Kidney (tissue), 14 donors: ENCODE results near the gene DDX24. TPM values are rescaled to one million over a fixed set of nuclear protein-coding genes. Genes with fewer than 3 reads are reported as not detected.

Experiments used
- DNase-seq, 5 donors: peaks; one replicate each; pipeline ENCODE4 v3.0.0-alpha.2; 2013 to 2020
- FAIRE-seq: peaks from 2 replicates; lab custom pipeline; 2012; peaks lifted over from hg19 to GRCh38; lab: Jason Lieb, UNC
- H3K27ac ChIP-seq, 2 donors: one replicate each; pipeline ENCODE4 v1.7.0; 2013; ENCODE audit warnings: low read depth in 2 of 2, low read length in 2 of 2, inconsistent platforms in 1 of 2
- H3K27me3 ChIP-seq: one replicate; pipeline ENCODE4 v1.7.1; 2013; ENCODE audit warnings: low read length, inconsistent platforms; ENCODE audit not compliant: control insufficient read depth, insufficient read depth
- H3K36me3 ChIP-seq, 3 donors: one replicate each; pipeline versions ENCODE4 v1.7.0 to v1.7.1; 2013; ENCODE audit warnings: low read length in 3 of 3, control low read depth in 1 of 3, inconsistent platforms in 1 of 3; ENCODE audit not compliant: insufficient read depth in 3 of 3, control insufficient read depth in 2 of 3
- H3K4me1 ChIP-seq, 3 donors: one replicate each; pipeline versions ENCODE4 v1.7.0 to v1.7.1; 2013; ENCODE audit warnings: low read length in 3 of 3, inconsistent platforms in 1 of 3, low read depth in 1 of 3; ENCODE audit not compliant: control insufficient read depth in 2 of 3, insufficient read depth in 2 of 3
- H3K4me3 ChIP-seq, 3 donors: one replicate each; pipeline versions ENCODE4 v1.7.0 to v1.8.1; 2013; ENCODE audit warnings: low read length in 3 of 3, control low read depth in 1 of 3, inconsistent platforms in 1 of 3
- H3K9ac ChIP-seq, 3 donors: one replicate each; pipeline versions ENCODE4 v1.7.0 to v1.7.1; 2013; ENCODE audit warnings: low read length in 3 of 3, control low read depth in 1 of 3, inconsistent platforms in 1 of 3
- H3K9me3 ChIP-seq, 3 donors: one replicate each; pipeline versions ENCODE4 v1.7.0 to v1.7.1; 2013; ENCODE audit warnings: low read length in 3 of 3, control low read depth in 1 of 3, inconsistent platforms in 1 of 3; ENCODE audit not compliant: control insufficient read depth in 2 of 3, insufficient read depth in 1 of 3
- intact Hi-C: fragments of 100-400 bp; cut with DNase I; formaldehyde crosslinking; loops from one replicate; pipeline ENCODE4 v1.11.1; 2022
- polyA plus RNA-seq: library from polyadenylated mRNA; stranded (reverse); fragments of 350-450 nt; fragmentation: Illumina TruSeq; extraction: RNeasy Lipid Tissue Mini Kit (QIAGEN cat#74804); gene quantifications from one replicate; pipeline ENCODE4 v1.2.3, GENCODE V29; 2014; ENCODE audit warnings: low read depth, low replicate concordance; ENCODE audit not compliant: insufficient read depth
- total RNA-seq: library from RNA; stranded (reverse); fragmentation: NEBNext Ultra II Directional; extraction: Animal tissue kit (Norgen Biotek cat#: 25700); gene quantifications from one replicate; pipeline ENCODE4 v1.2.1, GENCODE V29; 2021
- TF ChIP-seq, protein P1 (sequence below): IDR thresholded peaks from 3 replicates; pipeline ENCODE4 v1.5.1; 2012; ENCODE audit warnings: mild to moderate bottlenecking, moderate library complexity, borderline replicate concordance; ENCODE audit not compliant: insufficient read depth; ENCODE audit errors: extremely low read depth
- donor health status: control.
- donor health status: control.
- donor health status: control.
- donor health status: control.
- donor health status: control.
- donor health status: DM: yes; HTN: yes; CAD: no.
- donor health status: Normal renal cell carcinoma (clear cell type).

The DDX24 gene
- total and polyA plus RNA-seq, 2 donors from 2014 or later = 139 to 193 TPM

DNA sequence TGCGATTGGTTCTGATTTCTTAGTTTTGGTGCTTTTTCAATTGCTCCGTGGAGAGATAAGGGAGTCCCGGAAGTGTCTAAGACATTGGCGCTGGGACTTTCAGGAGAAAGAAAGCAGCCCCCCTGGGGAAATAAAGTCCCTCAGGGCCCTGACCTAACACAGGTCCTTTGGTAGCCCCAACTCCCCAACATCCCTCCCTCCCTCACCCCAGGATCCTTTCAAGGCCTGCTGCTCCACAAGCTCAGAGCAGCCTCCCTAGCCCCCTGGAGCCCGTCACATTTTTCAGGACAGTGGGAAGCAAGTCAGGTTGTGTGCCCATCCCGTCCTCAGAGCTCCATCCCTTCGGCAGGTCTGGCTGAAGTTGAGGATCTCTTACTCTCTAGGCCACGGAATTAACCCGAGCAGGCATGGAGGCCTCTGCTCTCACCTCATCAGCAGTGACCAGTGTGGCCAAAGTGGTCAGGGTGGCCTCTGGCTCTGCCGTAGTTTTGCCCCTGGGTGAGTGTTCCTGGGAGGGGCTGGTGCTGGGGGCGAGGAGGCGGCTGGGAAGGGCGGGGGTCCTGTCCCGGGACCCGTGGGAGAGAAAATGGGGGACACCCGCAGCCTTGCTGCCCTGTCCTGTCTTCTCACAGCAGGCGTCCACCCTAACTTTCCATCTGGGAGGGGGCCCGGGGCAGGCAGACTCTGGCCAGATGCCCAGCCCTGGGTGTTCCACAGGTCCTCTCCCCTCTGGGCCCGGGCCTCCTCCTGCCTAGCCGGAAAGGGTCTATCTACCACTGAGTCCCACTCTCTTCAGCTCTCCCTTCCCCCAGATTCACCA, 30.5 kb upstream of the DDX24 start:
- H3K9me3 ChIP-seq = no peaks in the 10 kb centered on the region
- H3K27ac ChIP-seq = peak overlapping the region; percentile 35 to 66
- H3K36me3 ChIP-seq = no peaks in the 10 kb centered on the region
- H3K4me3 ChIP-seq = peak overlapping the region in 2 of 3 donors; percentile 51 to 56
- intact Hi-C loops = no loop called here
- H3K9ac ChIP-seq = peak overlapping the region in 1 of 3 donors; percentile 72
- TF ChIP-seq, protein P1, sequence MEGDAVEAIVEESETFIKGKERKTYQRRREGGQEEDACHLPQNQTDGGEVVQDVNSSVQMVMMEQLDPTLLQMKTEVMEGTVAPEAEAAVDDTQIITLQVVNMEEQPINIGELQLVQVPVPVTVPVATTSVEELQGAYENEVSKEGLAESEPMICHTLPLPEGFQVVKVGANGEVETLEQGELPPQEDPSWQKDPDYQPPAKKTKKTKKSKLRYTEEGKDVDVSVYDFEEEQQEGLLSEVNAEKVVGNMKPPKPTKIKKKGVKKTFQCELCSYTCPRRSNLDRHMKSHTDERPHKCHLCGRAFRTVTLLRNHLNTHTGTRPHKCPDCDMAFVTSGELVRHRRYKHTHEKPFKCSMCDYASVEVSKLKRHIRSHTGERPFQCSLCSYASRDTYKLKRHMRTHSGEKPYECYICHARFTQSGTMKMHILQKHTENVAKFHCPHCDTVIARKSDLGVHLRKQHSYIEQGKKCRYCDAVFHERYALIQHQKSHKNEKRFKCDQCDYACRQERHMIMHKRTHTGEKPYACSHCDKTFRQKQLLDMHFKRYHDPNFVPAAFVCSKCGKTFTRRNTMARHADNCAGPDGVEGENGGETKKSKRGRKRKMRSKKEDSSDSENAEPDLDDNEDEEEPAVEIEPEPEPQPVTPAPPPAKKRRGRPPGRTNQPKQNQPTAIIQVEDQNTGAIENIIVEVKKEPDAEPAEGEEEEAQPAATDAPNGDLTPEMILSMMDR = no peak
- H3K4me1 ChIP-seq = peaks cover 0 to 3% (median 0%) of the 10 kb centered on the region in 3 donors
- no peak for FAIRE-seq
- DNase-seq = peak in 1 of 5 donors; percentile 77
- H3K27me3 ChIP-seq = no peaks in the 10 kb centered on the region

DNA sequence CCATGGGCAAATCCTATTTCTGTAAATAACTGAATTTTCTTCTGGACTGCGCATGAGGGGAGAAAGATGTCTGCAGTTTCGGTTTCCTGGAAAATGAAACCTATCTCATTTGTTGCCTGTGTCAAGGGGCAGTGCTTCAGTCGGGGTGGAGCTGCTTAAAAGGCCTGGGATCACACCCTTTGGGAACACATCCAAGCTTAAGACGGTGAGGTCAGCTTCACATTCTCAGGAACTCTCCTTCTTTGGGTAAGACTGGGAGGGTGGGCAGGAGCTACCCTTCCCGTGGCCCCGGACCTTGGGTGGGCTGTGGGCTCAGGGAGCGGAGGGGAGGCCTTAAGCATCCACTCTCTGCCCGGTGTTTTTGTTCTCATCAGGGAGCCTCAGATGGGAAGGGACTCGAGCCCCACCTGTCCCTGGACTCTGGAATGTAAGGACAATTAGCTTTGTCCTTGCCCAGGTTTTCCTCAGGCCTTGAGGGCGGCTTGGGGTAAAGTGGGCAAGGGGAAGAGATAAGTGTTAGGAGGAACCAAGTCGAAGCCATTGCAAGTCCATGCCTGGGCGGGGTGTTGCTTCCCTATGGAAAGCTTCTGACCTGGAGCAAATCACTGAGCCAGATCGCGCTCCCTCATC, 29.7 kb upstream of the DDX24 start, which contains the start of gene IFI27:
TSS of gene IFI27 (plus strand) at position 185 of the 630 bp plus-strand sequence.
- FAIRE-seq (no peak), DNase-seq (no peak)
- Histone ChIP-seq H3K9me3 (no peaks in the 10 kb centered on the region), H3K4me1 (peaks cover 0 to 3% (median 0%) of the 10 kb centered on the region in 3 donors), H3K4me3 (peak within 1 kb of the TSS in 2 of 3 donors; percentile 51 to 56), H3K27ac (peak within 1 kb of the TSS; percentile 35 to 66), H3K27me3 (no peaks in the 10 kb centered on the region), H3K9ac (peak within 1 kb of the TSS in 2 of 3 donors; percentile 29 to 72), H3K36me3 (no peaks in the 10 kb centered on the region)
- TF ChIP-seq, protein P1 = no peak
- intact Hi-C loops = no loop called here

DNA sequence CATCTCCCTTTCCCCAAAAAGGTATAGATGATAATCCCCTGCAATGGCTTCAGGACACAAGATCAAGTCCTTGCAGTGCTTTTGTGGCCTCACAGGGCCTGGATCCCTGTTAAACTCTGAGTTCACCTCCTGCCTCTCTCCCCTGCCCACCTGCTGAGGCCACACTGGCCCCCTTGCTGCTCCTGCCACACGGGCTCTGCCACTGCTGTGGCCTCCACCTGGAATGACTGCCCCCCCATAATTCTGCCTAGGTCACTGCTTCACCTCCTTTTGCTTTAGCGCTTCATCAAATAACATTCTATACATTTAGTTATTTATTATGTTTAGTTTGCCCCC, 28.9 kb upstream of the DDX24 start:
- FAIRE-seq (no peak), DNase-seq (no peak)
- Histone ChIP-seq H3K4me1 (peaks cover 0 to 3% (median 0%) of the 10 kb centered on the region in 3 donors), H3K9ac (no peak overlapping the region), H3K27me3 (no peaks in the 10 kb centered on the region), H3K36me3 (no peaks in the 10 kb centered on the region), H3K9me3 (no peaks in the 10 kb centered on the region), H3K27ac (no peak overlapping the region), H3K4me3 (no peak overlapping the region)
- intact Hi-C loops = no loop called here
- TF ChIP-seq, protein P1 = no peak
